SKM-1 (cell line): ENCODE measurements around the gene ABI3BP.
"Not testable (repeated sequence)": the region's sequence is repeated elsewhere in the genome, so short reads cannot be mapped to it uniquely, and the experiment has no call there.

ENCODE experiments used
- DNase-seq: peaks from one replicate; lab custom pipeline; 2025; ENCODE audit not compliant: unreplicated experiment; lab: John Stamatoyannopoulos, UW

The ABI3BP gene

GRCh38 chr3:100993309-100993708 is at the start of gene ABI3BP:
Gene ABI3BP (minus strand): TSS chr3:100993421. CDS start chr3:100993384, 37 bp downstream.
- no peak for DNase-seq

GRCh38 chr3:101039285-101039684 is 46.1 kb upstream of the ABI3BP start:
- no peak for DNase-seq

- DNase-seq, result no peak
Observed at GRCh38 chr3:101038880-101039279, 45.7 kb upstream of the ABI3BP start.

GRCh38 chr3:101038393-101038792 is 45.2 kb upstream of the ABI3BP start:
- no peak for DNase-seq

- no peak for DNase-seq
Observed at GRCh38 chr3:101037613-101038012, 44.4 kb upstream of the ABI3BP start.

GRCh38 chr3:101036676-101037075 is 43.5 kb upstream of the ABI3BP start:
- DNase-seq, result no peak

- DNase-seq, result no peak
Observed at GRCh38 chr3:101036213-101036618, 43.0 kb upstream of the ABI3BP start.

- DNase-seq, result no peak
Observed at GRCh38 chr3:101027286-101027685, 34.1 kb upstream of the ABI3BP start.

- DNase-seq, result no peak
Observed at GRCh38 chr3:101026881-101027280, 33.7 kb upstream of the ABI3BP start.

GRCh38 chr3:101026244-101026643 is 33.0 kb upstream of the ABI3BP start:
- DNase-seq, result no peak

GRCh38 chr3:101020351-101021015 is 27.3 kb upstream of the ABI3BP start:
- no peak for DNase-seq

GRCh38 chr3:101017017-101017416 is 23.8 kb upstream of the ABI3BP start:
- DNase-seq, result no peak

- DNase-seq, result not testable (repeated sequence)
Observed at GRCh38 chr3:101012312-101012711, 19.1 kb upstream of the ABI3BP start.

GRCh38 chr3:101011136-101011535 is 17.9 kb upstream of the ABI3BP start:
- no peak for DNase-seq

GRCh38 chr3:101010296-101010695 is 17.1 kb upstream of the ABI3BP start:
- DNase-seq, result no peak

GRCh38 chr3:101009386-101009785 is 16.2 kb upstream of the ABI3BP start:
- no peak for DNase-seq

GRCh38 chr3:100999160-100999559 is 5.9 kb upstream of the ABI3BP start:
- no peak for DNase-seq

- DNase-seq, result no peak
Observed at GRCh38 chr3:100994809-100995208, 1.6 kb upstream of the ABI3BP start.

- no peak for DNase-seq
Observed at GRCh38 chr3:100994187-100994586, 966 bp upstream of the ABI3BP start.

GRCh38 chr3:100992231-100993012 is 799 bp downstream of the ABI3BP start:
- DNase-seq, result no peak

GRCh38 chr3:100988080-100988479 is 5.1 kb downstream of the ABI3BP start:
- no peak for DNase-seq

GRCh38 chr3:100984308-100984707 is 8.9 kb downstream of the ABI3BP start:
- no peak for DNase-seq
